HepG2 (cell line): ENCODE results near the gene WWC2. TPM values are rescaled to one million over a fixed set of nuclear protein-coding genes. Genes with fewer than 3 reads are reported as not detected.
A peak's percentile ranks its signal among the peaks of the same experiment; 100 is the strongest.

Experiments
- CEBPG ChIP-seq: IDR thresholded peaks from 2 replicates; pipeline ENCODE4 v1.6.1; 2016
- GATAD1 ChIP-seq: IDR thresholded peaks from 2 replicates; pipeline ENCODE4 v1.6.1; 2016; ENCODE audit warnings: missing genetic modification reagents, missing compliant biosample characterization
- HDAC1 ChIP-seq: sonication (generic); formaldehyde crosslinking; IDR thresholded peaks from 2 replicates; pipeline ENCODE4 v1.5.1; 2020; ENCODE audit warnings: mild to moderate bottlenecking, missing genetic modification reagents
- HES4 ChIP-seq: sonication (generic); formaldehyde crosslinking; IDR thresholded peaks from 2 replicates; pipeline ENCODE4 v1.9.0; 2021; ENCODE audit warnings: mild to moderate bottlenecking, missing genetic modification reagents, borderline replicate concordance
- MNT ChIP-seq: fragments of 450-650 bp; IDR thresholded peaks from 2 replicates; pipeline ENCODE4 v1.6.1; 2016
- RARG ChIP-seq: sonication (generic); formaldehyde crosslinking; IDR thresholded peaks from 2 replicates; pipeline ENCODE4 v1.4.0; 2020; ENCODE audit warnings: low read depth, mild to moderate bottlenecking, missing genetic modification reagents
- RFXAP ChIP-seq: sonication (generic); formaldehyde crosslinking; IDR thresholded peaks from 2 replicates; pipeline ENCODE4 v1.4.0; 2020; ENCODE audit warnings: missing genetic modification reagents, borderline replicate concordance
- ZBED4 ChIP-seq: sonication (generic); formaldehyde crosslinking; IDR thresholded peaks from 2 replicates; pipeline ENCODE4 v1.4.0; 2020; ENCODE audit warnings: missing genetic modification reagents, borderline replicate concordance
- ZC3H13 ChIP-seq: sonication (generic); formaldehyde crosslinking; IDR thresholded peaks from 2 replicates; pipeline ENCODE4 v1.8.1; 2023; ENCODE audit warnings: mild to moderate bottlenecking, missing genetic modification reagents, moderate library complexity
- ZNF552 ChIP-seq: sonication (generic); formaldehyde crosslinking; IDR thresholded peaks from 2 replicates; pipeline ENCODE4 v1.9.0; 2022; ENCODE audit warnings: missing genetic modification reagents, mild to moderate bottlenecking, borderline replicate concordance
- ZNF616 ChIP-seq: sonication (generic); formaldehyde crosslinking; IDR thresholded peaks from 2 replicates; pipeline ENCODE4 v1.5.0; 2020; ENCODE audit warnings: low read depth, mild to moderate bottlenecking, missing genetic modification reagents
- polyA plus RNA-seq, 8 experiments: library from polyadenylated mRNA; depleted of rRNA in 3 of 8; stranded (reverse) in 7 of 8; unstranded in 1 of 8; fragments of >200 nt; fragmentation: Illumina TruSeq in 4 of 8; extraction: Trizol in 4 of 8; gene quantifications; 2 replicates each; pipeline versions ENCODE4 v1.2.1 to v1.2.3, GENCODE V29; 2011 to 2016; ENCODE audit warnings: low read depth in 4 of 8, missing spikeins in 1 of 8, mixed read lengths in 1 of 8; ENCODE audit not compliant: insufficient read depth in 1 of 8
- total RNA-seq, 5 experiments: library from RNA; depleted of rRNA; stranded (reverse); fragments of >200 nt; fragmentation: Illumina TruSeq; extraction: Trizol; gene quantifications; 2 replicates each; pipeline ENCODE4 v1.2.3, GENCODE V29; 2016; ENCODE audit warnings: low read depth in 1 of 5
- TF ChIP-seq, protein P1 (sequence below): sonication (generic); formaldehyde crosslinking; IDR thresholded peaks from 2 replicates; pipeline ENCODE4 v1.5.1; 2020; ENCODE audit warnings: mild to moderate bottlenecking, moderate library complexity, missing genetic modification reagents
- TF ChIP-seq, protein P2 (sequence below): sonication (generic); formaldehyde crosslinking; IDR thresholded peaks from 2 replicates; pipeline ENCODE4 v1.4.0; 2020; ENCODE audit warnings: mild to moderate bottlenecking, missing genetic modification reagents
- TF ChIP-seq, protein P3 (sequence below): sonication (generic); formaldehyde crosslinking; IDR thresholded peaks from 2 replicates; pipeline ENCODE4 v1.8.0; 2022; ENCODE audit warnings: mild to moderate bottlenecking, missing genetic modification reagents, borderline replicate concordance

Gene WWC2
- total and polyA plus RNA-seq, 2 of the 13 experiments (the other 11 are each of a cell fraction or from before 2014, with no cell fraction given), result 40.0 to 50.1 TPM

- peak; percentile 65; the same call in 1 of the 2 replicates for TF ChIP-seq ZBED4 (CRISPR knock-in tag)
- TF ChIP-seq HDAC1, result peak; percentile 81
- peak; percentile 10; the same call in 1 of the 2 replicates for TF ChIP-seq CEBPG (CRISPR knock-in tag)
- TF ChIP-seq GATAD1 (CRISPR knock-in tag), result no peak; the same call in 1 of the 2 replicates
- peak; percentile 46; the same call in 1 of the 2 replicates for TF ChIP-seq ZNF616 (CRISPR knock-in tag)
- TF ChIP-seq RARG (CRISPR knock-in tag), result no peak
- TF ChIP-seq, protein P1, sequence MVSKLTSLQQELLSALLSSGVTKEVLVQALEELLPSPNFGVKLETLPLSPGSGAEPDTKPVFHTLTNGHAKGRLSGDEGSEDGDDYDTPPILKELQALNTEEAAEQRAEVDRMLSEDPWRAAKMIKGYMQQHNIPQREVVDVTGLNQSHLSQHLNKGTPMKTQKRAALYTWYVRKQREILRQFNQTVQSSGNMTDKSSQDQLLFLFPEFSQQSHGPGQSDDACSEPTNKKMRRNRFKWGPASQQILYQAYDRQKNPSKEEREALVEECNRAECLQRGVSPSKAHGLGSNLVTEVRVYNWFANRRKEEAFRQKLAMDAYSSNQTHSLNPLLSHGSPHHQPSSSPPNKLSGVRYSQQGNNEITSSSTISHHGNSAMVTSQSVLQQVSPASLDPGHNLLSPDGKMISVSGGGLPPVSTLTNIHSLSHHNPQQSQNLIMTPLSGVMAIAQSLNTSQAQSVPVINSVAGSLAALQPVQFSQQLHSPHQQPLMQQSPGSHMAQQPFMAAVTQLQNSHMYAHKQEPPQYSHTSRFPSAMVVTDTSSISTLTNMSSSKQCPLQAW, result peak; percentile 82
- TF ChIP-seq RFXAP, result peak; percentile 50; the same call in 1 of the 2 replicates
- TF ChIP-seq, protein P2, sequence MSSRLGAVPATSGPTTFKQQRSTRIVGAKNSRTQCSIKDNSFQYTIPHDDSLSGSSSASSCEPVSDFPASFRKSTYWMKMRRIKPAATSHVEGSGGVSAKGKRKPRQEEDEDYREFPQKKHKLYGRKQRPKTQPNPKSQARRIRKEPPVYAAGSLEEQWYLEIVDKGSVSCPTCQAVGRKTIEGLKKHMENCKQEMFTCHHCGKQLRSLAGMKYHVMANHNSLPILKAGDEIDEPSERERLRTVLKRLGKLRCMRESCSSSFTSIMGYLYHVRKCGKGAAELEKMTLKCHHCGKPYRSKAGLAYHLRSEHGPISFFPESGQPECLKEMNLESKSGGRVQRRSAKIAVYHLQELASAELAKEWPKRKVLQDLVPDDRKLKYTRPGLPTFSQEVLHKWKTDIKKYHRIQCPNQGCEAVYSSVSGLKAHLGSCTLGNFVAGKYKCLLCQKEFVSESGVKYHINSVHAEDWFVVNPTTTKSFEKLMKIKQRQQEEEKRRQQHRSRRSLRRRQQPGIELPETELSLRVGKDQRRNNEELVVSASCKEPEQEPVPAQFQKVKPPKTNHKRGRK (CRISPR knock-in tag), result no peak
- TF ChIP-seq MNT, result no peak
- TF ChIP-seq, protein P3, sequence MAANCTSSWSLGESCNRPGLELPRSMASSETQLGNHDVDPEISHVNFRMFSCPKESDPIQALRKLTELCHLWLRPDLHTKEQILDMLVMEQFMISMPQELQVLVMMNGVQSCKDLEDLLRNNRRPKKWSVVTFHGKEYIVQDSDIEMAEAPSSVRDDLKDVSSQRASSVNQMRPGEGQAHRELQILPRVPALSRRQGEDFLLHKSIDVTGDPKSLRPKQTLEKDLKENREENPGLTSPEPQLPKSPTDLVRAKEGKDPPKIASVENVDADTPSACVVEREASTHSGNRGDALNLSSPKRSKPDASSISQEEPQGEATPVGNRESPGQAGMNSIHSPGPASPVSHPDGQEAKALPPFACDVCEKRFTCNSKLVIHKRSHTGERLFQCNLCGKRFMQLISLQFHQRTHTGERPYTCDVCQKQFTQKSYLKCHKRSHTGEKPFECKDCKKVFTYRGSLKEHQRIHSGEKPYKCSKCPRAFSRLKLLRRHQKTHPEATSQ (CRISPR knock-in tag), result peak; percentile 86; the same call in 1 of the 2 replicates
- peak; percentile 38; the same call in 1 of the 2 replicates for TF ChIP-seq ZC3H13 (CRISPR knock-in tag)
- peak; percentile 81; the same call in 1 of the 2 replicates for TF ChIP-seq ZNF552
- TF ChIP-seq HES4 (CRISPR knock-in tag), result peak; percentile 83; the same call in 1 of the 2 replicates
Measured at GRCh38 chr4:183098723-183099536, at the start of gene WWC2 (continued).
